ENCODE data around the gene WWOX. TPM values are rescaled to one million over a fixed set of nuclear protein-coding genes. Genes with fewer than 3 reads are reported as not detected.

WWOX gene
- total and polyA plus RNA-seq, 2 of the 4 experiments (the other 2 are of a cell fraction): 2.7 to 5.4 TPM

- ChIA-PET CTCF (interaction anchor here (0.7 kb wide), 1 partner anchor 1293 kb away, joined by 3 read pairs; no protein-coding TSS in a partner anchor), POLR2A (ENCODE audit: unreplicated experiment) (no interaction called here)
- no peaks in the 10 kb centered on the region for H3K4me1 ChIP-seq (ENCODE audit: control insufficient read depth, insufficient read depth, low read length)
- no peak overlapping the region for H3K14ac ChIP-seq (replicated peaks; ENCODE audit: low read depth, low read length)
- H3K18ac ChIP-seq (ENCODE audit: low read depth, low read length): no peak overlapping the region
- H2AK9ac ChIP-seq (replicated peaks; ENCODE audit: low read depth, low read length, poor library complexity): no peak overlapping the region
- no peak overlapping the region for H2BK15ac ChIP-seq (ENCODE audit: low read depth, low read length)
- H3K4ac ChIP-seq (ENCODE audit: low read depth, low read length): no peak overlapping the region
- H3K9ac ChIP-seq (ENCODE audit: low read depth, low read length): no peak overlapping the region
- no peak overlapping the region for H3K4me2 ChIP-seq (ENCODE audit: low read depth, low read length)
- no peaks in the 10 kb centered on the region for H3K27me3 ChIP-seq (ENCODE audit: control insufficient read depth, insufficient read depth, low read length)
- DNase-seq (no peak), ATAC-seq (ENCODE audit: low read depth) (no peak)
- dilution Hi-C loops (cut with HindIII; ENCODE audit: low sequenced_read_pairs, unreplicated experiment): no loop called here
- H2BK120ac ChIP-seq (ENCODE audit: low read depth, low read length): no peak overlapping the region
- no peaks in the 10 kb centered on the region for H3K79me1 ChIP-seq (ENCODE audit: low read depth in 1 of 2, low read length in 2 of 2)
- H4K5ac ChIP-seq (ENCODE audit: low read depth, low read length): no peak overlapping the region
- no peak overlapping the region for H2AK5ac ChIP-seq (ENCODE audit: low read depth, low read length)
- no peak overlapping the region for H2BK20ac ChIP-seq (ENCODE audit: low read depth, low read length)
- no peaks in the 10 kb centered on the region for H3K36me3 ChIP-seq (ENCODE audit: control insufficient read depth, insufficient read depth, low read length)
- no peak overlapping the region for H2AFZ ChIP-seq (replicated peaks; ENCODE audit: low read length, poor library complexity)
- no peak overlapping the region for H4K8ac ChIP-seq (ENCODE audit: low read depth in 2 of 2, low read length in 2 of 2)
- intact Hi-C loops (cut with micrococcal nuclease): no loop called here
- H4K20me1 ChIP-seq (ENCODE audit: insufficient read depth, low read length): no peaks in the 10 kb centered on the region
- in situ Hi-C loops (cut with MboI; ENCODE audit: low sequenced_read_pairs): no loop called here
- no peak overlapping the region for H3K27ac ChIP-seq (ENCODE audit: insufficient read depth, low read length)
- H3K9me1 ChIP-seq (ENCODE audit: insufficient read depth, low read length): no peaks in the 10 kb centered on the region
- H3K4me3 ChIP-seq (ENCODE audit: insufficient read depth, low read depth, low read length): no peak overlapping the region
- peaks cover 24% of the 10 kb centered on the region for H3K9me3 ChIP-seq (ENCODE audit: control insufficient read depth, insufficient read depth, low read length)
- no peak overlapping the region for H2BK5ac ChIP-seq (ENCODE audit: low read depth, low read length, poor library complexity, severe bottlenecking)
- no peak overlapping the region for H3K23ac ChIP-seq (ENCODE audit: low read depth, low read length)
- H4K91ac ChIP-seq (ENCODE audit: insufficient read depth, low read depth, low read length): no peak overlapping the region
- H3K56ac ChIP-seq (ENCODE audit: extremely low read depth, insufficient read depth, low read length): no peak overlapping the region
- no TSS peak for BruUV-seq (replicated peaks)
- no peak for TF ChIP-seq CHD1 (IDR thresholded peaks at IDR 0.05; ENCODE audit: low read depth, low read length)
- no peak for TF ChIP-seq SMC3 (IDR thresholded peaks at IDR 0.05; ENCODE audit: low read depth, low read length)
- no peak for TF ChIP-seq MAZ (IDR thresholded peaks at IDR 0.05; ENCODE audit: borderline replicate concordance, low read depth, low read length)
- TF ChIP-seq, protein P1, sequence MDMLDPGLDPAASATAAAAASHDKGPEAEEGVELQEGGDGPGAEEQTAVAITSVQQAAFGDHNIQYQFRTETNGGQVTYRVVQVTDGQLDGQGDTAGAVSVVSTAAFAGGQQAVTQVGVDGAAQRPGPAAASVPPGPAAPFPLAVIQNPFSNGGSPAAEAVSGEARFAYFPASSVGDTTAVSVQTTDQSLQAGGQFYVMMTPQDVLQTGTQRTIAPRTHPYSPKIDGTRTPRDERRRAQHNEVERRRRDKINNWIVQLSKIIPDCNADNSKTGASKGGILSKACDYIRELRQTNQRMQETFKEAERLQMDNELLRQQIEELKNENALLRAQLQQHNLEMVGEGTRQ (IDR thresholded peaks at IDR 0.05; ENCODE audit: low read depth, low read length): no peak
- no peak for TF ChIP-seq RFX5 (IDR thresholded peaks at IDR 0.05; ENCODE audit: low read depth, low read length)
- TF ChIP-seq POLR2A (IDR thresholded peaks at IDR 0.05; ENCODE audit: low read depth, low read length): no peak
- no peak for TF ChIP-seq MXI1 (IDR thresholded peaks at IDR 0.05; ENCODE audit: borderline replicate concordance, low read depth, low read length)
- no peak for TF ChIP-seq RAD21 (IDR thresholded peaks at IDR 0.05; ENCODE audit: low read length)
- no peak for TF ChIP-seq MAFK (IDR thresholded peaks at IDR 0.05; ENCODE audit: low read depth, low read length)
- WGBS, 2 experiments (ENCODE audit: extremely low coverage in 2 of 2, insufficient read length in 1 of 2): 31% methylated on average over 3 of the region's 10 CpGs; no CpG with 5 or more reads in 1 of the 2 experiments
Observed at GRCh38 chr16:79089735-79090284, 990.4 kb downstream of the WWOX start.
